SK-N-SH (cell line): ENCODE results near the gene PDGFB. TPM values are rescaled to one million over a fixed set of nuclear protein-coding genes. Genes with fewer than 3 reads are reported as not detected.

Source experiments
- CTCF ChIA-PET: fragments of 300-600, 350-600 bp; formaldehyde crosslinking; extraction: SDS; loops from one replicate; lab custom pipeline; 2021; lab: Yijun Ruan, JAX
- POLR2A ChIA-PET: fragments of 350-600 bp; sonication (Branson Sonifier 250); formaldehyde crosslinking; extraction: SDS; loops from one replicate; lab custom pipeline; 2020; ENCODE audit warnings: antibody characterized with exemption, inconsistent platforms; lab: Yijun Ruan, JAX
- DNase-seq: peaks from one replicate; pipeline ENCODE4 v3.0.0; 2012
- H2AFZ ChIP-seq: fragments of 200-600 bp; sonication (generic); 2 replicates; pipeline ENCODE4 v1.8.1; 2016; ENCODE audit warnings: antibody characterized with exemption, mild to moderate bottlenecking, low read depth
- H3F3A ChIP-seq: fragments of 200-600 bp; sonication (generic); replicated peaks from 2 replicates; pipeline ENCODE3; 2016; ENCODE audit warnings: antibody characterized with exemption, mild to moderate bottlenecking; ENCODE audit not compliant: insufficient read depth
- H3K27ac ChIP-seq, 2 experiments: fragments of 200-500 bp in 1 of 2; fragments of 200-600 bp in 1 of 2; sonication (Bioruptor generic) in 1 of 2; sonication (generic), shearing (Covaris generic) in 1 of 2; 2 replicates each; pipeline versions ENCODE4 v1.5.1 to v1.6.1; 2014 to 2016; ENCODE audit warnings: low read depth in 2 of 2, inconsistent platforms in 1 of 2, low read length in 1 of 2, mild to moderate bottlenecking in 1 of 2, mixed read lengths in 1 of 2
- H3K27me3 ChIP-seq: fragments of 200-600 bp; sonication (generic), shearing (Covaris generic); 2 replicates; pipeline ENCODE4 v1.6.1; 2016; ENCODE audit warnings: mixed run types; ENCODE audit not compliant: insufficient read depth
- H3K36me3 ChIP-seq, 2 experiments: fragments of 200-500 bp in 1 of 2; fragments of 200-600 bp in 1 of 2; sonication (Bioruptor generic) in 1 of 2; sonication (generic) in 1 of 2; replicated peaks in 1 of 2; 2 replicates each; pipeline versions ENCODE3 to v1.5.1; 2014 to 2016; ENCODE audit warnings: low read length in 1 of 2, mild to moderate bottlenecking in 1 of 2; ENCODE audit not compliant: insufficient read depth in 2 of 2, control insufficient read depth in 1 of 2
- H3K4me1 ChIP-seq, 2 experiments: fragments of 200-500 bp in 1 of 2; fragments of 200-600 bp in 1 of 2; sonication (Bioruptor generic) in 1 of 2; sonication (generic), shearing (Covaris generic) in 1 of 2; 2 replicates each; pipeline versions ENCODE4 v1.5.1 to v1.6.1; 2014 to 2016; ENCODE audit warnings: low read depth in 1 of 2, low read length in 1 of 2, mixed run types in 1 of 2; ENCODE audit not compliant: insufficient read depth in 2 of 2, control insufficient read depth in 1 of 2
- H3K4me2 ChIP-seq: fragments of 200-600 bp; sonication (generic), shearing (Covaris generic); 2 replicates; pipeline ENCODE4 v1.6.1; 2017; ENCODE audit warnings: mixed run types
- H3K4me3 ChIP-seq, 2 experiments: fragments of 200-500 bp in 1 of 2; fragments of 200-600 bp in 1 of 2; sonication (Bioruptor generic) in 1 of 2; sonication (generic), shearing (Covaris generic) in 1 of 2; 2 replicates each; pipeline versions ENCODE4 v1.5.1 to v1.8.1; 2014 to 2016; ENCODE audit warnings: low read depth in 2 of 2, inconsistent platforms in 1 of 2, low read length in 1 of 2, mild to moderate bottlenecking in 1 of 2, mixed read lengths in 1 of 2, moderate library complexity in 1 of 2
- H3K79me2 ChIP-seq: fragments of 200-600 bp; sonication (generic); 2 replicates; pipeline ENCODE4 v1.8.1; 2017; ENCODE audit warnings: mild to moderate bottlenecking; ENCODE audit not compliant: insufficient read depth
- H3K9ac ChIP-seq: fragments of 200-600 bp; sonication (generic); 2 replicates; pipeline ENCODE4 v1.6.1; 2017; ENCODE audit warnings: mixed run types
- H3K9me2 ChIP-seq: fragments of 200-600 bp; sonication (generic); 2 replicates; pipeline ENCODE4 v1.6.1; 2017; ENCODE audit warnings: mixed run types
- H3K9me3 ChIP-seq: fragments of 200-600 bp; sonication (generic); 2 replicates; pipeline ENCODE4 v1.6.1; 2017; ENCODE audit warnings: mixed run types, mild to moderate bottlenecking, moderate library complexity
- H4K20me1 ChIP-seq: fragments of 200-600 bp; sonication (generic); 2 replicates; pipeline ENCODE4 v1.6.1; 2017; ENCODE audit warnings: mild to moderate bottlenecking, mixed run types; ENCODE audit not compliant: insufficient read depth
- CHD2 ChIP-seq: fragments of 150-350 bp; IDR thresholded peaks from 2 replicates; pipeline ENCODE4 v1.6.1; 2018; ENCODE audit warnings: low read length; ENCODE audit not compliant: partially characterized antibody
- FOXJ3 ChIP-seq: sonication (generic); formaldehyde crosslinking; IDR thresholded peaks from 2 replicates; pipeline ENCODE4 v1.5.1; 2020; ENCODE audit warnings: mild to moderate bottlenecking, missing genetic modification reagents
- FOXM1 ChIP-seq: IDR thresholded peaks from 2 replicates; pipeline ENCODE4 v1.4.0; 2012; ENCODE audit warnings: low read depth, mild to moderate bottlenecking
- JUND ChIP-seq: IDR thresholded peaks from 2 replicates; pipeline ENCODE4 v1.4.0; 2012
- MAX ChIP-seq: IDR thresholded peaks from 2 replicates; pipeline ENCODE4 v1.4.0; 2012; ENCODE audit warnings: low read depth
- NRF1 ChIP-seq: IDR thresholded peaks from 2 replicates; pipeline ENCODE4 v1.6.1; 2012; ENCODE audit warnings: low read depth, mild to moderate bottlenecking, low read length
- PBX3 ChIP-seq: IDR thresholded peaks from 2 replicates; pipeline ENCODE4; 2012
- REST ChIP-seq: IDR thresholded peaks from 2 replicates; pipeline ENCODE4 v1.6.1; 2012; ENCODE audit warnings: mild to moderate bottlenecking, low read depth, low read length, moderate library complexity
- RXRA ChIP-seq: IDR thresholded peaks from 2 replicates; pipeline ENCODE4 v1.4.0; 2012; ENCODE audit warnings: low read depth, mild to moderate bottlenecking, borderline replicate concordance
- SIN3A ChIP-seq: IDR thresholded peaks from 2 replicates; pipeline ENCODE4 v1.6.1; 2012; ENCODE audit warnings: low read depth, mild to moderate bottlenecking, low read length, moderate library complexity, borderline replicate concordance
- ZBTB33 ChIP-seq: IDR thresholded peaks from 2 replicates; pipeline ENCODE4 v1.4.0; 2012; ENCODE audit warnings: low read depth, borderline replicate concordance
- WGBS: methylation state at CpG from one replicate; pipeline ENCODE4 v1.1.6; 2017; ENCODE audit warnings: low lambda C conversion rate; 5-methylcytosine and 5-hydroxymethylcytosine counted together
- polyA plus RNA-seq, 3 experiments: library from polyadenylated mRNA; depleted of rRNA; stranded (reverse); fragments of >200 nt; gene quantifications; 2 replicates each; pipeline ENCODE4 v1.2.3, GENCODE V29; 2012
- TF ChIP-seq, protein P1 (sequence below): IDR thresholded peaks from 2 replicates; pipeline ENCODE4 v1.4.0; 2012; ENCODE audit warnings: low read depth, borderline replicate concordance

PDGFB gene
- polyA plus RNA-seq, 1 of the 3 experiments (the other 2 are of a cell fraction) = 0.44 TPM

DNA sequence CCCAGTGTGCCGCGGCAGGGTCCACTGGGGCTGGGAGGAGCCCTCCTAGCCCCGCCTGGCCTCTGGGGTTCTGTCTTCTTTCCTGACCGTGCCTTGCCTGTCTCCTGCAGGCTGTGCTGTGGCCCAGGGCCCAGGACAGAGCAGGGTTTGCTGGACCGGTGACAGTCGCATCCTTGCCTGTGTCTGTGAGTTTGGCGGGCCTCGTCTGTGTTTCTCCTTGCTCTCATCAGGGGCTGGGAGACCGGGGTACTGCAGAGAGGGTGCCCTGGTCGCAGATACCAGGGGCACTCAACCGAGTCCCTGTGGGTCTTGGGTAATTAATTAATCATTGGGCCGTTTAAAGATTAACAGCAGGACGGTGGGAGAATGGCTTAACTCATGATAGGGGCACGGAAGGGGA, 44.8 kb upstream of the PDGFB start:
- Histone ChIP-seq H3K9me2 (no peaks in the 10 kb centered on the region), H3K4me2 (no peak overlapping the region), H3K9me3 (no peaks in the 10 kb centered on the region), H3K36me3 (no peaks in the 10 kb centered on the region), H3K4me3 (no peak overlapping the region), H3K9ac (no peak overlapping the region), H3K27me3 (no peaks in the 10 kb centered on the region), H2AFZ (no peak overlapping the region), H3K27ac (no peak overlapping the region), H3F3A (no peaks in the 10 kb centered on the region), H4K20me1 (no peaks in the 10 kb centered on the region), H3K79me2 (no peaks in the 10 kb centered on the region), H3K4me1 (peaks cover 0 to 7% of the 10 kb centered on the region in 2 experiments; a peak in 2 of 4 replicates)
- CTCF ChIA-PET = no interaction called here
- POLR2A ChIA-PET = no interaction called here
- TF ChIP-seq SIN3A (no peak), MAX (no peak), CHD2 (no peak), PBX3 (no peak), ZBTB33 (no peak), FOXM1 (no peak), RXRA (no peak), JUND (no peak)
- TF ChIP-seq, protein P1, sequence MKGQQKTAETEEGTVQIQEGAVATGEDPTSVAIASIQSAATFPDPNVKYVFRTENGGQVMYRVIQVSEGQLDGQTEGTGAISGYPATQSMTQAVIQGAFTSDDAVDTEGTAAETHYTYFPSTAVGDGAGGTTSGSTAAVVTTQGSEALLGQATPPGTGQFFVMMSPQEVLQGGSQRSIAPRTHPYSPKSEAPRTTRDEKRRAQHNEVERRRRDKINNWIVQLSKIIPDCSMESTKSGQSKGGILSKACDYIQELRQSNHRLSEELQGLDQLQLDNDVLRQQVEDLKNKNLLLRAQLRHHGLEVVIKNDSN = no peak
- 55% methylated on average over 5 of the region's 14 CpGs for WGBS
- no peak for DNase-seq

GRCh38 chr22:39288135-39288898, 43.5 kb upstream of the PDGFB start:
- Histone ChIP-seq H3K36me3 (no peaks in the 10 kb centered on the region), H3K27me3 (no peaks in the 10 kb centered on the region), H2AFZ (no peak overlapping the region), H3K9ac (no peak overlapping the region), H4K20me1 (no peaks in the 10 kb centered on the region), H3K4me3 (no peak overlapping the region), H3K27ac (no peak overlapping the region), H3K9me3 (no peaks in the 10 kb centered on the region), H3K9me2 (no peaks in the 10 kb centered on the region), H3F3A (no peaks in the 10 kb centered on the region), H3K4me2 (no peak overlapping the region), H3K4me1 (peaks cover 7% of the 10 kb centered on the region in 2 experiments; a peak in 3 of 4 replicates), H3K79me2 (no peaks in the 10 kb centered on the region)
- WGBS = 98% methylated on average over 5 of the region's 13 CpGs
- no peak for DNase-seq
- ChIA-PET POLR2A (no interaction called here), CTCF (no interaction called here)
- TF ChIP-seq NRF1 (no peak), FOXM1 (no peak), REST (no peak), FOXJ3 (CRISPR knock-in tag) (no peak)
